Measurements from ENCODE around the gene SYCP1.
"Not testable (repeated sequence)": the region's sequence is repeated elsewhere in the genome, so short reads cannot be mapped to it uniquely, and the experiment has no call there.

Gene SYCP1, protein sequence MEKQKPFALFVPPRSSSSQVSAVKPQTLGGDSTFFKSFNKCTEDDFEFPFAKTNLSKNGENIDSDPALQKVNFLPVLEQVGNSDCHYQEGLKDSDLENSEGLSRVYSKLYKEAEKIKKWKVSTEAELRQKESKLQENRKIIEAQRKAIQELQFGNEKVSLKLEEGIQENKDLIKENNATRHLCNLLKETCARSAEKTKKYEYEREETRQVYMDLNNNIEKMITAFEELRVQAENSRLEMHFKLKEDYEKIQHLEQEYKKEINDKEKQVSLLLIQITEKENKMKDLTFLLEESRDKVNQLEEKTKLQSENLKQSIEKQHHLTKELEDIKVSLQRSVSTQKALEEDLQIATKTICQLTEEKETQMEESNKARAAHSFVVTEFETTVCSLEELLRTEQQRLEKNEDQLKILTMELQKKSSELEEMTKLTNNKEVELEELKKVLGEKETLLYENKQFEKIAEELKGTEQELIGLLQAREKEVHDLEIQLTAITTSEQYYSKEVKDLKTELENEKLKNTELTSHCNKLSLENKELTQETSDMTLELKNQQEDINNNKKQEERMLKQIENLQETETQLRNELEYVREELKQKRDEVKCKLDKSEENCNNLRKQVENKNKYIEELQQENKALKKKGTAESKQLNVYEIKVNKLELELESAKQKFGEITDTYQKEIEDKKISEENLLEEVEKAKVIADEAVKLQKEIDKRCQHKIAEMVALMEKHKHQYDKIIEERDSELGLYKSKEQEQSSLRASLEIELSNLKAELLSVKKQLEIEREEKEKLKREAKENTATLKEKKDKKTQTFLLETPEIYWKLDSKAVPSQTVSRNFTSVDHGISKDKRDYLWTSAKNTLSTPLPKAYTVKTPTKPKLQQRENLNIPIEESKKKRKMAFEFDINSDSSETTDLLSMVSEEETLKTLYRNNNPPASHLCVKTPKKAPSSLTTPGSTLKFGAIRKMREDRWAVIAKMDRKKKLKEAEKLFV

DNA sequence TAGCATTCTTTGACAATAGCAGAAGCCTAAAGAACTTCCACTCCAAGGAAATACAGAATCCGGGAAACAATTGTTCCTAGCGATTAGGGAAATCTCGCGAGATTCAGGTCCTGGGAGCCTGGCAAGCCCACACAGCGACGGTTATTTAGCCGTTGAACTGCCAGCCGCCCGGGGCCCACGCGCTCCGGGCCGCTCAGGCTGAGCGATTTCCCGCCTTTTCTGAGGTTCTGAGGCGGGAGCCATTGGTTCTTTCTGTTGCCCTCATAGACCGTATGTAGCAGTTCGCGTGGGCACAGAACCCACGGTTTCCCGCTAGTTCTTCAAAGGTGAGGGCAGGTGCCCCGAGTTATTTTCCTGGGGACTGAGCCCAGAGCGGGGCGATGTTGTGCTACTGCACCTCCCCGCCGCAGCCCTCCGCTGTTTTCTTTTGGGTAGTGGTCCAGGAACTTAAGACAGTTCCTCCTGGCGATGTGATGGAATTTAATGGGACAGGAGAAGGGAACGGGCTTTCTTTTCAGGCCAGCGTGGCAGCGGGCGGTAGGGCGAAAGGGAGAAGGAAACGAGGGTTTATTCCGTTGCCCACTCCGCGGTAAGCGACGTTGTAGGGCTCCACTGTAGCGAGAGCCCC, at the start of gene SYCP1:
Gene SYCP1 (plus strand): TSS at position 171 of the 628 bp plus-strand sequence. CDS start 602 bp downstream, outside the sequence.
- DNase-seq (ENCODE audit: low spot score) = no peak

DNA sequence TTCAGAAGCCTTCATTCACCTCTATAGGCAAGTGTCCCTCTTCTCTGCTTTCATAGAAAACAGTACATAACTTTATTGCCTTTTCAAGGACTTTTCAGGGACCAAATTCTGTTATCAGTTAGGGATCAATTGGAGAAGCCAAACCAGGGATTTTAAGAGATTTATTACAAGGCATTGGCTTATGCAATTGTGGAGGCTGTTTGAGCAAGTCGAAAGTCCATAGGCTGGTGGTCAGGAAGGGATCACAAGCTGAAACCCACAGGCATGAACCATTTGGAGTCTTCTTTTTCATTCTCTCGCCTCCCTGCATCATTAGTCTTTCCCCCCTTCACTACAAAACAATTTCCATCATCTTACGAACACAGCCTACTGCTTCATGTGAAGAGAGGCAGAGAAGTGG, 34.8 kb upstream of the SYCP1 start:
- DNase-seq (ENCODE audit: low spot score) = no peak

DNA sequence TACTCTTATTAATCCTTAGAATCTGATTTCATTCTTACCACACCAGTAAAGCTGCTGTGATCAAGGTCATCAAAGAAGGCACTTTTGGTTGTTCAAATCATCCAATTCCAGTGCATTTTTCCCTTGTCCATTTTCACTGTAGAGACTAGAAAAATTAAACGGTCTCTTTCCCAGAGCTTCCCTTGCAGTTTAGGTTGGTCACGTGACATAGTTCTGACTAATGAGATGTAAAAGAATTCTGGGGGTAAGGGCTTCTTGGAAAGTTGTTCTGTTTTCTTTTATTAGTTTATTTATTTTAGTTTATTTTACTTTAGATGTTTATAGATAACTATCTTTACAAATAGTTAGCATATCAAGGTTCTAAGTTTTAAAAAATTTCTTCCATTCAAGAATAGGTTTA, 34.3 kb upstream of the SYCP1 start:
- no peak for DNase-seq (ENCODE audit: low spot score)

DNA sequence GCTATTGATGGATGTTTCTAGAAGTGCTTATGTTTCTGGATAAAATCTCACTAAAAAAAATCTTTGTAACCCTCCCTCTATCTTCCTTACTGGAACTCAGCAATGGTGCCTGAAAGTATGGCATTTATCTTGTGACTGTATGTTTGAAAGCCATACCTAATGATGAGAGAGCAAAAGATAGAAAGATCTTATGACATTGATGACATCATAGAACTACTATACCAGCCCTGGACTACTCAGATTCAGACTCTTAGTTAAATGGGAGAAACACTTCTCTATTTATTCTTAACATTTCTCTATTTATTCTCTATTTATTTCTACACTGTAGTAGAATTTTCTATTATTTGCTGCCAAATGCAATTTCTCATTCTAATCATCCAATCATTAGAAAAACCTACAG, 32.7 kb upstream of the SYCP1 start:
- no peak for DNase-seq (ENCODE audit: low spot score)

DNA sequence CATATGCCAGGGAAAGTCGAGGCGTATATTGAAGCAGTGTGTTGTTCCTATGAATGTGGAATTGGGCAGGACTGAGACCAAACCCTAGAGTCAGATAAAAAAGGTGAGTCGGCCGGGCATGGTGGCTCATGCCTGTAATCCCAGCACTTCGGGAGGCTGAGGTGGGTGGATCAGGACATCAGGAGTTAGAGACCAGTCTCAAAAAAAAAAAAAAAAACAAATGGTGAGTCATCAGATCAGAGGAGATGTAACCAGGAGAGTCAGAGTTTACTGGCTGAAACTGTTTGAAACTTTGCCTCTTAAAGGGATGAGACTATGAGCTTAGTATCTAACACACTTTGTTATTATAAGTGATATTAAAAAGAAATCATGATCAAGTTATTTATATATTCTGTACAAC, 26.4 kb upstream of the SYCP1 start:
- DNase-seq (ENCODE audit: low spot score) = no peak

DNA sequence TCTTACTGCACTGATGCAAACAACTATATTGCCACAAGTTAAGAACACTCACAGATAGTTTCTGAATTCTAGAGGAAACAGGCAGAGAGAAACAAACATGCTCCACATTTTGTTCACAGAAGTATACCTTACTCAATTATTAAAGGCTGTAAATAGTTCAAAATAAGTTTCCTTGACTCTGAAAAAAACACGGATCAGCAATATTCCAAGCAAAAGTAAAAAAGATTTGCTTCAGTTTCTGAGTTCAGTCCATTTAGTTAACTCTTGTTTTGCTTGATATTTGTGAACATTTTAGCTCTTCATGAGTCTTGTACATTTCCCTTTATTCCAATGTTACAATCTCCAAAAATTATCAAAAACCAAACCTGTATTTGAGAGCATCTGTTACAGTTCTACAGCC, 24.6 kb upstream of the SYCP1 start:
- not testable (repeated sequence) for DNase-seq (ENCODE audit: low spot score)

DNA sequence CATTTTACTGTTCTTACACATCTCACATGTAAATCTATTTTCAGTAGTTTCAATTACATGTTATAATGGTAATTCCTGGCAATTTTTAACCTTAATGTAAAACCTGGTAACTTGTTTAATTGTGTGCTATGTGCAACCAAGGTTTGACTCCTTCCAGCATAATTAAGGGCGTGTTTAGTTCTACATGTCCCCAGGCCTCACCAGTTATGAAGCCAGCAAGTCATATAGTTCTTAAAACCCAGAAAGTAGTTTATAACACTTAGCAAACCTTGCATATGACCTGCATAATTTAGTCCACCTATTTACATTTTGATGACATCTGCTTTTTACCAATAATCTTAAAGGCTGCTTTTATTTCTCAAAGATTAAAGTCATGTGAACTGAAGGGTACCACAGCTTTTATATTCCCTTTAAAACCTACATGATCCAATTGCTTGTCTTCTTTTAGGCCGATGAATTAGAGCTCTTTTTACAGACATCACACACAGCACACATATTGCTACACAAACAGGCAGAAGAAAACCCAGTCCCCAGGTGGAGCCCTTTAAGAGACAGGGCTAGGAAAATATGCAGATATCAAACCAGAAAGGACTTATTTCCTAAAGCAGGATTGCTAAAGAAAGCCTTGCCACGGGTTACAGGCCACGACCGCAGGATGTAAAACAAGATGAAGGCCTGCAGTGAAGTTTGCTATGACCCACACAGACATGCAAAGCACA, 23.2 kb upstream of the SYCP1 start:
- no peak for DNase-seq (ENCODE audit: low spot score)

DNA sequence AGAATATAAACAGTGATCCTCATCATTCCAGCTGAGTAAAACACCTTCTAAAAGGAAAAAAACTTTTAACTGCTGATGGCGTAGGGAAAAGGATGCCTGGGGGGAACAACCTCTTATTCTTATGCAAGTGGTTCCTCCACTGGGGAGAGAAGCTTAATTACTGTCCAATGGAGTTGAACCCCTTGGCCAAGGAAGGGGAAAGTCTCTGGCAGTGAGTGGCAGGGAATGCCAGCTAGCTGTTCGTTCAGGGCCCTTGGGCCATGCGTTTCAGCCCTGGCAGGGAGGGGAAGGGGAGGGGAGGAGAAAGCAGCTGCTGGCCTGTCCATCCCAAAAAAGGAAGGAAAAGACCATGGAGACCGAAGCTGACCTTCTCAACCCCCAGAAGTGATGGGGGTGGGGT, 22.6 kb upstream of the SYCP1 start:
- DNase-seq (ENCODE audit: low spot score) = no peak

DNA sequence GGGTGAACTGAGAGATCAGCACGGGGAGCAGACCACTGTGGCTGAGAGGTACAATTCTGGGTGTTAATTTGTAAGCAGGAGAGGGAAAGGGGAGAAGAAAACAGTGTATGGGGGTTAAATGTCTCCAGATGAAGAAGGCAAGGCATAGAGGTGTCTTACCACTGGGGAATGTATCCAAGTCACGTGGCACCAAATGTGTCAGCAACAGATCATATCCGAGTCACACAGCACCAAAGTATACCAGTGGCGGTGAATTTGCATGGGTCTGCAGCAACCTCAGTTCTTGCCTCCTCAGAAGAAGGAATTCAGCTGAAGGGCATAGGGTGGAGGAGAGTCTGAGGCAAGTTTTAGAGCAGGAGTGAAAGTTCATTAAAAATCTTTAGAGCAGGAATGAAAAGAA, 21.2 kb upstream of the SYCP1 start:
- no peak for DNase-seq (ENCODE audit: low spot score)

DNA sequence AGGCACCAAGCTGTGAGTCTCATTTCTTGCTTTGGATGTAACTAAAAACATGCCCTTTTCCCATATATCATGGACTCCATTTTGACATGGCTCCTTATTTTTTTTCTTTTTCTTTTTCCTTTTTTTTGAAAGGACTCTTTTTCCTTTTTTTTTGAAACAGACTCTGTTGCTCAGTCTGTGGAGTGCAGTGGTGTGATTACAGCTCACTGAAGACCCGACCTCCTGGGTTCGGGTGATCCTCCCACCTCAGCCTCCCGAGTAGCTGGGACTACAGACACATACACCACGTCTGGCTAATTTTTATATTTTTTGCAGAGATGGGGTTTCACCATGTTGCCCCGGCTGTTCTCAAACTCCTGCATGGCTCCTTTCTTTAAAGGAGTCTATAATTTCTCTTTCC, 10.4 kb upstream of the SYCP1 start:
- no peak for DNase-seq (ENCODE audit: low spot score)

DNA sequence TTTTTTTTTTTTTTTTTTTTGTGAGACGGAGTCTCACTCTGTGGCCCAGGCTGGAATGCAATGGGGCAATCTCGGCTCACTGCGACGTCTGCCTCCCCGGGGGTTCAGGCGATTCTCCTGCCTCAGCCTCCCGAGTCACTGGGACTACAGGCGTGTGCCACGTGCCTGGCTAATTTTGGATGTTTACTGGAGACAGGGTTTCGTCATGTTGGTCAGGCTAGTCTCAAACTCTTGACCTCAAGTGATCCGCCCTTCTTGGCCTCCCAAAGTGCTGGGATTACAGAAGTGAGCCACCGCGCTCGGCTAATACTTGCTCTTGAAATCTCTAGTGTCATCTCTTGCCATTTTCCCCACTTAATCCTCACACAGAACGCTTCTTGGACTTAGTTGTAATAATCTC, 1.1 kb upstream of the SYCP1 start:
- no peak for DNase-seq (ENCODE audit: low spot score)

DNA sequence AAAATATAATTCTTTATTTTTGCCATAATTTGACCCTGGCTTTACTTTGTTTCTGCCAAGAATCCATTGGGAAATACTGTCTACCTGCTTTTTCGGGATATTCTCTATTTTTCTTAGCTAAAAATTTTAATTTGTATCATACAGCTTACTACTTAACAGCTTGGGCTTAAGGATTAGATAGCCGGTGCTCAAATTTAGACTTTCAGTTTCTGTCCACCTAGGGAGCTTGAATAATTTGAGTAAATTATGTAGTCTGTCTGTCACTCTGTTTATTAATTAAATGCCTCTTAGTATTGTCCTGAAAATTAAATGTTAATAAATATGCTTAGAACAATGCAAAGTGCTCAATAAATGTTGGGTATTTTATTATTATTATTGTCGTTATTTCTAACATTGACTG, 6.7 kb downstream of the SYCP1 start:
- DNase-seq (ENCODE audit: low spot score) = no peak

DNA sequence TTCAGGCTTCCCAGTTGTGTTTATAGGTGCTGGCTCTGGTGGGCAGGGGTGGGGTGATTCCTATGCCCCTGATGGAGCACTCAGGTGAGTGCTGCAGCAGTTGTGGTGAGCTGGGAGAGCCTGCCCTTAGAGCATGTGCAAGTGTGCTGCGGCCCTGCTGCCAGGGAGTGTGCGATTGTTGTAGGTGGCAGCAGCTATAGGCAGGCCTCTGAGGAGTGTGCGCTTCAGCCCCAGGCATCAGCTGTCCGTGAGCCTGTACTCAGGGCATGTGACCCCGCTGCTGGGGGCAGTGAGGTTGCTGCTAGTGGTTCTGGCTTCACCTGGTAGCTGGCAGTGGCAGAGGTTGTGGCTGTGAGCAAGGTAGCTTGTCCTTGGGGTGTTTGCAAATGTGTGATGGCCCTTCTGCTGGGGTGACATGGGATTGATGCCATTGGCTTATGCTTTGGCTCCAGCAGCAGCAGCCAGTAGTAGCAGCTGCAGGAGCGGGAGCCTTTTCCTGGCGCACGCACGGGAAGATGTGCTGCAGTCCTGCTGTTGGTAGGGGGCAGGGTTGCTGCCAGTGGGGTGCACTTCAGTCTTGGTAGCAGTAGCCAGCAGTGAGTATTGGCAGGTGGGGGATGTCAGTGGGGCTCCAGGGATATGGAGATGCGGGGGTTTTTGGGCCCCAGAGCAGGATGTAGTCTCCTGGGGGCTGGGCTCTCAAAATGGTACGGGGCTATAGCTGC, 37.7 kb downstream of the SYCP1 start:
- DNase-seq (ENCODE audit: low spot score) = no peak

DNA sequence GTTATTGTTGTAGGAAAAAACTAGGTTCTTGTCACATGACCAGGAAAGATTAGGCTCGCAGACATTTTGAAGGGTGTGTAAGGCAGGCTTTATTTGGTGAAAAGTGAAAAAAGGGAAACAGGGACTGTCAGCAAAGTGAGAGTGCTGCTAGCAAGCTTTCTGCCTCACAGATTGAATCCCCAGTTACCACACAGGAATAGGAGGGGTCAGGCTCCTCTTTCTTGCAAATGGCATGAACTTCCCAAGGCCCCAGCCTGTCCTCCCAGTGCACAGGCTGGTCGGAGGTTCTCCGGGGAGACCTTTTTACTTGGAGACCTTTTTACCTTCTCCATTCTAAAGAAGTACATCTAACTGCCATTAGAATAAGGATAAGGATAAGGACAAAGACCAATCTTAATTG, 42.1 kb downstream of the SYCP1 start:
- DNase-seq (ENCODE audit: low spot score) = no peak

DNA sequence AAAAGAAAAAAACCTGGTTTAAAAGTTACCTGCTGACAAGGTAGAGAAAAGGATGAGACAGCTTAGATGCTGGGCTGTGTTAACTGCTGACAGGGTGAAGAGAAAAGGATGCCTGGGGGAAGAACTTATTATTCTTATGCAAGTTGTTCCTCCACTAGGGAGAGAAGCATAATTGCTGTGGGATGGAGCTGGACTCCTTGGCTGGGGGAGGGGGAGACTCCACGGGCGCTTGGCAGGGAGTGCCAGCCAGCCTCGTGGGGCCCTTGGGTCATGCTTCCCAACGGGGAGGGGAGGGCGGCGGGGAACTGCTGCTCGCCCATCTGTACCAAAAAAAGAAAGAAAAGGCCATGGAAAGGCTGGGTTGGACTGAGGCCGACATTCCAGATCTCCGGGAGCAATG, 47.2 kb downstream of the SYCP1 start:
- no peak for DNase-seq (ENCODE audit: low spot score)

DNA sequence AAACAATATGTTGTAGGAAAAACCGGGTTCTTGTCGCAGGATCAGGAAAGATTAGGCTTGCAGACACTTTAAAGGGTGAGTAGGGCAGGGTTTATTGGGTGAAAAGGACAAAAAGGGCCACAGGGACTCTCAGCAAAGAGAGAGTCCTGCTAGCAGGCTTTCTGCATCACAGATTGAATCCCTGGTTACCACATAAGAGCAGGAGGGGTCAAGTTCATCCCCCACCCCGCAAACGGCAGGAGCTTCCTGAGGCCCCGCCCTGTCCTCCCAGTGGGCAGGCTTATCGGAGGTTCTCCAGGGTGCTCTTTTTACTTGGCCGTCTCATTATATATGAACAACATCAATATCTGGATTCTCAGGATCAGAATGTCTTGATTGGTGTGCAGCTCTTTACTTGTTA, 47.7 kb downstream of the SYCP1 start:
- no peak for DNase-seq (ENCODE audit: low spot score)

DNA sequence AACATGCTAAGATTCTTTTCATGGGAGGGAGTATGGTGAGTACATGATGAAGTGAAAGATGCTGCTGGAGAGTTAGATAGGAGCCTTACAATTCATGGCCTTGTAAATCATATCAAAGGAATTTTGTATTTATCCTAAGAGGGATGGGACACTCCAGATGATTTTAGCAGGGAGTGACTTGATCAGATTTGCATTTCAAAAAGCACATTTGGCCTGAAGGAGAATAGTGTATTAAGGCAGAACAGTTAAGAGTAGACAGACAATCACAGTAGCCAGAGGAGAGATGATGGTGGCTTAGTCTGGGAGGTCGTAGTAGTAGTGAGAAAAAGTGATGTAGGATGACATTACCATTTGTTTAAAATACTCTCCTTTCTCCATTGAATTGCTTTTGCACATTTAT, 48.8 kb downstream of the SYCP1 start:
- DNase-seq (ENCODE audit: low spot score) = no peak

DNA sequence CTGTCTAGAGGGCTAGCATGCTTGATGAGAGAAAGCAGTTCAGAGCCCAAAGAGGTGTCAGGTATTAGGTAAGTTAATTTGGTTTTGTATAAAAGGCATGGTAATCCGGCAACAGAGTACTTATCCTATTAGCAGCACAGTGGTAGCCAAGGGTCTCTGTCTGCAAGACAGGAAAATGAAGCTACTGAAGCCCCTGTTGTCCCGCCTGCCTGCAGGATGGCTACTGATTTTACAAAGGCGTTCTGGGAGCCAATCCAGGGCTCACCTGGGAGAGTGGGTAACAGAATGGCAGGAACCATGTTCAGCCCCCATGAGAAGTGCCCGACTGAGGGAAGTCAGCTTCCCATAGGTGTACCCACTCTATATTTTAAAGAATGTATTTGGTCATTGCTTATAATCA, 61.1 kb downstream of the SYCP1 start:
- DNase-seq (ENCODE audit: low spot score) = not testable (repeated sequence)

DNA sequence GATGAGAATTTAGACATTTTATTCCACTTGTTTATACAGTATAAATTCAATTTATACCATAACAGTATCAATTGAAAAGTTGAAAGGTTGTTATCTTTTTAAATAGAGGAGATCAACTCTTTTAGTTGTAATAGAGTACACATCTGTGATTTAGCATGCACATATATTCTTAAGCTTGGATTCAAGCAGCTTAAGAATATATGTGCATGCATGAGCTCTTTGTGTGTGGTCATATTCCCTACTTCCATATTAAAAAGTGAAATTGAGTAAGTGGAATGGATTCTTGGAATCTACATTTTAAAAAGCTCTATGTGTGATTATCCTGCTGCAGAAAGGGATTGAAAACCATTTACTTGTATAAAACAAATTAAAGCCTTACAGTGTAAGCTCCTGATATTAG, 71.9 kb downstream of the SYCP1 start:
- no peak for DNase-seq (ENCODE audit: low spot score)

DNA sequence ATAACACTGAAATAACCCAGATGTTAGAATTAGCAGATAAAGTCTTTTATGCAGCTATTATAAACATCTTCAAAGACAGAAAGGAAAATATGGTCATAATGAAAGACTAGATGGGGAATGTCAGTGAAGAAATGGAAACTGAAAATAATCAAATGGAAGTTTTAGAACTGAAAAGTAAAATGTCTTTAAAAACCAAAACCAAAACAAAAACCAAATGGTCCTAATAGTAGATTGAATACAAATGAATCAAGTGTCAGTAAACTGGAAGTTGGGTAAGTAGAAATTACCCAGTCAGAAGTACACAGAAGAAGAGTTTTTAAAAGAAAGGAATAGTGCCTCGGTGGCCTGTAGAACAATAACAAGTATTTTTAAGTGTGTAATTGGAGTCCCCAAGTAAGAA, 72.7 kb downstream of the SYCP1 start:
- no peak for DNase-seq (ENCODE audit: low spot score)

DNA sequence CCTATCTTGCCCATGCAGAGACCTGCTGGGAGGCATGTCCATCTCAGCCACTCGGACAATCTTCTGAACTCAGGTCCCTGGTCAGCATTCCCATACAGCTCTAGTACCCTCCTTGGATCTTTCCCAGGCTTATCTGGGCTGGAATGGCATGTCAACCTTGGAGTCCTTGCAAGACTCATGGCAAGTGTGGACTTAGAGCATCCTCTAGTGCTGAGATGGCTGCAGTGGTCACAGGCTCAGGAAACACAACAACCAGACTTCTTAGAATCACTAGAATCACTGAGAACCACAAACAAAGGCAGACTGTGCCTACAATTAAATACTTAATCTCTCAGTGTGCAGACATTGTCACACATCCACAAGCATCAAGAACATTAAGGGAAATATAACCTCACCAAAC, 101.9 kb downstream of the SYCP1 start:
- no peak for DNase-seq (ENCODE audit: low spot score)
